HuH-7.5 (cell line): Measurements from ENCODE around the gene LRP2.

ENCODE experiments used
- DNase-seq: peaks from one replicate; pipeline ENCODE4 v3.0.0; 2011; ENCODE audit warnings: low spot score

LRP2 gene

DNA sequence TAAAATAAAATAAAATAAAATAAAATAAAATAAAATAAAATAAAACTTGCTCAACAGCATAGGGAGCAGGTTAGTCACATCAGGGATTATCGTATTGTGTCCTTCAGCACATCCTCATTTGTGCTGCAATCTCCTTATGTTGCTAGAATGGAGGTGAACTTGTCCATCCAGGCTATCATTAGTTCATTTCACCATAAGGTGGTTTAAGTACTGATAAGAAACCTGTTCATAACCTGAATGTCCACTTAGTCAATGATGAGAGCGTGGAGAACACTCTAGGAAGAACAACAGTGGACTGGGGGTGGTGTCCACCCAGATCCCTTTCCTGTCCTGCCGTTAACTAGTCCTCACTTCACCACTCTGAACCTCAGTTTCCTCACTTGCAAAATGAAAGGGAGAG lies 271.1 kb downstream of the LRP2 start:
- DNase-seq, result no peak

DNA sequence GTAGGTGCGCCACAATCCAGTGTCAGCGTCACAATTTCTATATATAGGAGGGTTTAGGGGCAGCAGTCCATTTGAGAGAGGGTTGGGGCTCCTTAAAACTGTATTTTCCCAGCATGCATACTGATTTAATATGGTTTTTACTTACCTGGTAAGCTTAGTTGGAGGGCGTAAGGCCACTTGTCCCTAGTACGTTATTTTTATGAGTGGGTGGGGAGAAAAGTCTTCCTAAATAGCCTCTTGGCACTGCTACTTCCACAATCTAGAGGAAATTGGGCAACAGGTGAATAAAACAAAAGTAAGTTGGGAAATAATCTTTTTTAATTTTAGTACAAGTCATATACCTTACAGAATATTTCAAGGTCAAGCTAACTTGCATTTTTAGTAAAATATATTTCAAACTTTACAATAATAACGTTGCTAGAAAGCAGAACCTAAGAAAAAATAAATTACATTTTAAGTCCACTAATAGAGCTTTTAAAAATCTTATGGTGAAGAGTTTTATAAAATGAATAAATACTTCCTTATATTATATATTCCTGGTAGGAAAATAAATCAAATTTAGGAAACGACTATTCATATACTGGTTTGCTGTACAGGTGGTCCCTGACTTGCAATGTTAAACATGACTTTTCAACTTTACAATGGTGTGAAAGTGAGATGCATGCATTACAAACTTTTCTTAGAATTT lies 272.1 kb downstream of the LRP2 start:
- no peak for DNase-seq

DNA sequence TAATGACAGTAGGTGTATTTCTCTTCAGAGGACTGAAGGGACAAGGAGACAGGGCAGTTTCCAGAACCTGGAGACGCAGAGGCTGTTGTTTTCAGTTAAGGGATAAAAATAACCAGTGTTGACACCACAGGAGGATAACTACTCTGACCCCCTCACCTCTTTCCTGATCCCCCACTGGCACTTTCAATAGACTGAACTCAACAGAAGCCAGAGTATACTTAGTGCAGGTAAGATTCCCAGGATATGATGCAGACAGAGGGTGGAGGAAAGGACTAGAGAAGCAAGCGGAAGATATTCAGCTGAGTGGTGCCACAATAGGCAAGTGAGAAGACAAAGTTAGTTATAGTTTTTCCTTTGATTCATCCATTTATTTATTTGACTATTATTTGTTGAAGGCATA lies 273.2 kb downstream of the LRP2 start:
- no peak for DNase-seq

DNA sequence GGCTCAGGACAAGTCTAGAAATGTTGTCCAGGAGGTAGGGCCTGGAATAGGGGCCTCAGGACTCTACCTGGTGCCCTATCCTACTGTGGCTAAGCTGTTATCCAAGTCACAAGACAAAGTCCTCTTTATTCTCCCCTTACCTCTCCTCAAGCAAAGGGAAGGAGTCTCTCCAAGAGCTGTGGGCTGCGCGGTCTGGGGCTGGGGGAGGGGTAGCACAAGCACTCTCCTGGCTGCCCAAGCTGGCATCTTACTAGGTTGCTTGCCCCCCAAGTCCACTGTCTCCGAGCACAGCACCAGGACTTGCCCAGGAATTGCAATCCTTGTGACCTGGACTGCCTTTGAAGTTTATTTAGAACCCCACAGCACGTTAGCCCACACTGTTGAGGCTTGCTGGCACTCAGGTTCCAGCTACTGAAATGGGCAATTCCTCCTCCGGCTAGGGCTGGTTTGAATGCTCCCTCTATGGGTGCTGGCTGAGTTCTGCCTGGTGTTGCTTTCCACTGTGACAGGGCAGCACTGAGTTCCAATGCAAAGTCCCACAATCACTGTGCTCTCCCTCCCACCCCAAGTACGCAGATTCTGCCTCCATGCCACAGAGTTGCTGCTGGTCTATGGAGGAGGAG lies 274.5 kb downstream of the LRP2 start:
- DNase-seq, result no peak

DNA sequence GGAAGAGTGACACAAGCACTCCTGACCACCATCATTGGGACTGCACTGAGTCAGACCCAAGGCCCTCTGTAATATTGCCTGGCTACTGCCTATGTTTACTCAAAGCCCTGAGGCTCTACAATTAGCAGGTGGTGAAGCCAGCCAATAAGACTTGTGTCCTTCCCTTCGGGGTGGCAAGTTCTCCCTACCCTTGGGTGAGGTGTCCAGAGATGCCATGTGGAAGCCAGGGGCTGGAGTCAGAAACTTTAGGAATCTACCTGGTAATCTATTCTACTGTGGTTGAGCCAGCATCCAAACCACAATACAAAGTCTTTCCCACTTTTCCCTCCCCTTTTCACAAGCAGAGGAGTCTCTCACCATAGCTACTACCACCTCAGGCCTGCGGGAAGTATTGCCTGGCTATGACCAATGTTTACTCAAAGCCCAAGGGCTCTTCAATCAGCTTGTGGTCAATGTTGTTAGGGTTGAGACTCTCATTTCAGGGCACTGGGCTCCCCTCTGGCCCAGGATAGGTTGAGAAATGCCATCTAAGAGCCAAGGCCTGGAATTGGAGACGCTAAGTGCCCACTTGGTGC lies 275.4 kb downstream of the LRP2 start:
- DNase-seq, result no peak

DNA sequence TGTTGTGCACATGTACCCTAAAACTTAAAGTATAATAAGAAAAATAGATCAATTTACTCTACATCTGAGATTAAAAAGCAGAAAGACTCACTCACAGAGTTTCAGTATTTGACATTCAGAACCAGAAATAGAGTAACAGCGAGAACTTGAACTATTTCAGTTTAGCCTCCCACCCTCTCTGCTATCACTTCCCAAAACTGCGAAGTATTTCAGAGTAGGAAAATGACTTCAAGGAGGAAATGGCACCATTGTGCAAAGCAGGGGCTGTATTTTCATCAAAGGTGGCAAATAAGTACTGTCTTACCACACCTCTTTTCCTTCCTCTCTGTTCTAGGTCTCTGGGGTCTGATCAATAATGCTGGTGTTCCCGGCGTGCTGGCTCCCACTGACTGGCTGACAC lies 279.3 kb downstream of the LRP2 start:
- DNase-seq, result no peak

DNA sequence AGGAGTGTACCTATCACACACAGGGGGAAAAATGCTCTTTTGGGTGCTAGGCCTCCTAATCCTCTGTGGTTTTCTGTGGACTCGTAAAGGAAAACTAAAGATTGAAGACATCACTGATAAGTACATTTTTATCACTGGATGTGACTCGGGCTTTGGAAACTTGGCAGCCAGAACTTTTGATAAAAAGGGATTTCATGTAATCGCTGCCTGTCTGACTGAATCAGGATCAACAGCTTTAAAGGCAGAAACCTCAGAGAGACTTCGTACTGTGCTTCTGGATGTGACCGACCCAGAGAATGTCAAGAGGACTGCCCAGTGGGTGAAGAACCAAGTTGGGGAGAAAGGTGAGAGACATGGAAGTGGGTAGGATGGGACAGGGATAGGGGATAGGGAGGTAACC lies 280.8 kb downstream of the LRP2 start:
- no peak for DNase-seq

DNA sequence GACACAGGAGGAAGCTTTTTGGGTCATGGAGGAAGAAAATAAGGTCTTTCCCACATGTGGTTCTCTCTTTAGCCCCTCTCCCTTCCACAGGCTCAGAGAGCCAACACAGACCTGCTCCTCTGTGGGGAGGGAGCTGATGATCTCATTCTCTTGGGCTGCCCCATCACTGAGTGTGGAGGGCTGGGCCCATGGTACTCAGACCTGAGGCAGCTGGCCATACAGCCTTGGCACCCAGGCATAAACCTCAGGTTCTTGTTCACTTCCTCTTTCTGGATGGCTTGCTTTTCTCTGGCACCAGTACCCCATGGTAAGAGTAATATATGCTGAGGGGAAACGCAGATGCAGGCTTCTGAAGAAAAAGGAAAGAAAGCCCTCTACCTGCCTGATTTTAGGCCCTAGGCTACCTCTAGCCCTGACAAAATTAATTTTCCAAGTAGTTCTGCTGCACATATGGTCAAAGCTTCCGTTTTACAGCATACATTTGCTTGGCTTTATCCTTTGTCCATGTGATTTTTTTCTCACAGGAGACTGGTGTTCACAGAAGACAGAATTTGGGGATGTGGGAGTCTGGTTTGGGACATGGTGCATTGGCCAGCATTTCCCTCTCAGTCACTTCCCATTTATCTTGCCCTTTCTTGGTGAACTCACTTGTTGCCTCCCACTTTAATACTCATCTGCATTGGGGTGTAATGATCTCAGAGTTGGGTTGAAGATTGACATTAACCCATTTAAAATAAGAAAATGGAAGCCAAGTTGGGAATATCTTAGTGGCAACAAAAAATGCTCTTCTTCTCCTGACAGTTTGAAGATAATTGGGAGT lies 281.9 kb downstream of the LRP2 start:
- no peak for DNase-seq

DNA sequence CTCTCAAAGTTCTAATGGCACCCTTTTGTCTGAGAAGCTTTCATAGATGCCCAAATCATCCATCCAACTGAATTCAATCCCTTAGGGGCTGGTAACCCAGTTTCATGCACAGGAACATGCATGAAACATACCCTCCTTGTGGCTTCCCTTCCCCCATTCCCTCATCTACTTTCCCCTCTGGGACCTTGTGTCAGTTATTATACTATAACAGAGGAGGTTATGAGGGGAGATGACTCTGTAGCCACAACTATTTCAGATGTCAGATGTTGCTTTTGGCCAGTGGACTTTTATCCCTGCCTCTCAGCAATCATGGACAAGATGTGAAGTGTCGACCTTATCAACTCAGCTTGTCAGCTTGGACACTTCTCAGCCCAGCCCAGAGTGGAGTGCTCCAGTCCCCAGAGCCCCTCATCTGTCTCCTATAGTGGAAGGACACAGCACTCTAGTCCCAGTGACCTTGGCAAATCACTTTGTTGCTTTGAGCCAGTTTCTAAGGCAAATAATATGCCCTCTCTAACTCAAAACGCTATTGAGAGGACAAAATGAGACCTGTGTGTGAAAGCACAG lies 284.6 kb downstream of the LRP2 start:
- no peak for DNase-seq
